Measurements from ENCODE around the gene PTMA. TPM values are rescaled to one million over a fixed set of nuclear protein-coding genes. Genes with fewer than 3 reads are reported as not detected.
"Not testable (repeated sequence)": the region's sequence is repeated elsewhere in the genome, so short reads cannot be mapped to it uniquely, and the experiment has no call there.

Gene PTMA, protein sequence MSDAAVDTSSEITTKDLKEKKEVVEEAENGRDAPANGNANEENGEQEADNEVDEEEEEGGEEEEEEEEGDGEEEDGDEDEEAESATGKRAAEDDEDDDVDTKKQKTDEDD
- polyA plus RNA-seq (2013): 1,343 and 1,403 TPM in 2 replicates

DNA sequence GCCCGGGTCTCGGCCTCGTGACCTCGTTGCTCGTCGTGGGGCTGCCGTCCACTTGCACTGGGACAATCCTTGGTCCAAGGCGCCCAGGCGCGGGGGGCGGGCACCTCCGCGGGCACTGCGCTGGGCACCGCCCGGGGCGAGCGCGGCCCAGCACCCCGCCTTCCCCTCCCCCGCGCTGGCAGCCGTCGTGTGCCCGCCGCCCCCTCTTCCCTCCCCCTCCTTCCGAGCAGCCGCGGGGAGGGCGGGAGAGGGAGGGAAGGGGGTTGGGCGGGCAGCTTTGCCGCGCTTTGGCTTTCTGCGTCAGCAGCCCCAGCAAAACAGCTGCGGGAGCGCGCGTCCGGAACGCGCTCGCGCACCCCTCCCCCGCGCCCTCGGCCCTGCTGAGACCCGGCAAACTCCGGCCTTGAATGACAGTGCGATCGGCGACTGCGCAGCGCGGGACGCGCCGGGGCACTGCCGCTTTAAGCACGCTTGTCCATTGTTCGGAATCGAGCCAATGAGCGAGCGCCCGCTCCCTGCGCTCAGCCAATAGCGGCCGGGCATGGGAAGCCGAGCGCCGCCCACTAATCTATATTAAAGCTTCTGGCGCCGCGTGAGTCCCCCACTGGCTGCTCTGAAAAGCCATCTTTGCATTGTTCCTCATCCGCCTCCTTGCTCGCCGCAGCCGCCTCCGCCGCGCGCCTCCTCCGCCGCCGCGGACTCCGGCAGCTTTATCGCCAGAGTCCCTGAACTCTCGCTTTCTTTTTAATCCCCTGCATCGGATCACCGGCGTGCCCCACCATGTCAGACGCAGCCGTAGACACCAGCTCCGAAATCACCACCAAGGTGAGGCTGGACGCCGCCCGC is at the start of gene PTMA:
TSS of gene PTMA (plus strand) at position 599 of the 846 bp plus-strand sequence. CDS start at position 781, 182 bp downstream.
- Histone ChIP-seq H3K4me3 (ENCODE audit: low read depth, low read length) (peak within 1 kb of the TSS; percentile 97), H4K91ac (ENCODE audit: low read depth, low read length) (peak within 1 kb of the TSS; percentile 99), H3K4ac (ENCODE audit: low read depth, low read length) (peak within 1 kb of the TSS; percentile 100), H2AK5ac (ENCODE audit: low read length) (peak within 1 kb of the TSS; percentile 99), H3K9me3 (ENCODE audit: insufficient read depth, low read depth, low read length) (no peaks in the 10 kb centered on the region), H2BK12ac (ENCODE audit: low read length) (peak within 1 kb of the TSS; percentile 11), H3K36me3 (ENCODE audit: control insufficient read depth in 1 of 2, insufficient read depth in 2 of 2, low read length in 2 of 2) (peaks cover 17 to 26% of the 10 kb centered on the region in 2 experiments), H3K79me1 (ENCODE audit: low read length) (peaks cover 34% of the 10 kb centered on the region), H4K8ac (ENCODE audit: low read depth, low read length) (peak within 1 kb of the TSS; percentile 85), H3K27ac (ENCODE audit: low read depth, low read length) (peak within 1 kb of the TSS; percentile 96), H3K4me2 (ENCODE audit: low read length) (peak within 1 kb of the TSS; percentile 64), H3K9ac (ENCODE audit: low read length) (peak within 1 kb of the TSS; percentile 99), H2AFZ (ENCODE audit: insufficient read depth, low read length, poor library complexity) (peak within 1 kb of the TSS; percentile 62), H3K27me3 (ENCODE audit: insufficient read depth, low read length) (no peaks in the 10 kb centered on the region), H3K14ac (ENCODE audit: low read length) (peak within 1 kb of the TSS; percentile 98), H2BK5ac (ENCODE audit: low read depth, low read length, poor library complexity) (peak within 1 kb of the TSS; percentile 87), H3K4me1 (ENCODE audit: control insufficient read depth in 1 of 2, insufficient read depth in 2 of 2, low read length in 2 of 2) (peaks cover 3 to 10% of the 10 kb centered on the region in 2 experiments), H2BK120ac (ENCODE audit: insufficient read depth, low read length, poor library complexity) (peak within 1 kb of the TSS; percentile 94), H3K18ac (ENCODE audit: low read length) (peak within 1 kb of the TSS; percentile 94), H3K79me2 (ENCODE audit: control insufficient read depth, insufficient read depth, low read length, poor library complexity) (peaks cover 42% of the 10 kb centered on the region), H4K12ac (ENCODE audit: low read depth, low read length) (peak within 1 kb of the TSS; percentile 90), H3K23ac (ENCODE audit: low read length) (no peak within 1 kb of the TSS)
- peak; percentile 100 for DNase-seq
- no CpG with 5 or more reads among the region's 97 CpGs for WGBS (ENCODE audit: extremely low coverage, insufficient coverage, insufficient read length)

DNA sequence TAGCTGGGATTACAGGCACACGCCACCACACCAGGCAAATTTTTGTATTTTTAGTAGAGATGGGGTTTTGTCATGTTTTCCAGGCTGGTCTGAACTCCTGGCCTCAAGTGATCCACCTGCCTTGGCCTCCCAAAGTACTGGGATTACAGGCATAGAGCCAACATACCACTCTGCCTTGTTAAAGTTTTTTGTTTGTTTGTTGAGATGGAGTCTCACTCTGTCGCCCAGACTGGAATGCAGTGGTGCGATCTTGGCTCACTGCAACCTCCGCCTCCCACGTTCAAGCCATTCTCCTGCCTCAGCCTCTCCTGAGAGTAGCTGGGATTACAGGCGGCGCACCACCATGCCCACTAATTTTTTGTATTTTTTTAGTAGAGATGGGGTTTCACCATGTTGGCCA is 48.3 kb upstream of the PTMA start:
- DNase-seq: peak in 1 of 2 donors; percentile 64
- H3K27ac ChIP-seq (ENCODE audit: low read depth, low read length); H2AK5ac ChIP-seq (ENCODE audit: low read length); H2BK12ac ChIP-seq (ENCODE audit: low read length); H2BK120ac ChIP-seq (ENCODE audit: insufficient read depth, low read length, poor library complexity); H3K9me3 ChIP-seq (ENCODE audit: insufficient read depth, low read depth, low read length); H3K27me3 ChIP-seq (ENCODE audit: insufficient read depth, low read length); H2AFZ ChIP-seq (ENCODE audit: insufficient read depth, low read length, poor library complexity); H3K9ac ChIP-seq (ENCODE audit: low read length); H3K4me2 ChIP-seq (ENCODE audit: low read length); H3K79me2 ChIP-seq (ENCODE audit: control insufficient read depth, insufficient read depth, low read length, poor library complexity); H3K36me3 ChIP-seq (ENCODE audit: control insufficient read depth in 1 of 2, insufficient read depth in 2 of 2, low read length in 2 of 2); H3K79me1 ChIP-seq (ENCODE audit: low read length); H2BK5ac ChIP-seq (ENCODE audit: low read depth, low read length, poor library complexity); H3K4ac ChIP-seq (ENCODE audit: low read depth, low read length); H3K18ac ChIP-seq (ENCODE audit: low read length); H4K91ac ChIP-seq (ENCODE audit: low read depth, low read length); H4K12ac ChIP-seq (ENCODE audit: low read depth, low read length); H3K4me1 ChIP-seq (ENCODE audit: control insufficient read depth in 1 of 2, insufficient read depth in 2 of 2, low read length in 2 of 2); H4K8ac ChIP-seq (ENCODE audit: low read depth, low read length); H3K4me3 ChIP-seq (ENCODE audit: low read depth, low read length); H3K14ac ChIP-seq (ENCODE audit: low read length); H3K23ac ChIP-seq (ENCODE audit: low read length): not testable (repeated sequence)
- WGBS (ENCODE audit: extremely low coverage, insufficient coverage, insufficient read length): no CpG with 5 or more reads among the region's 7 CpGs

DNA sequence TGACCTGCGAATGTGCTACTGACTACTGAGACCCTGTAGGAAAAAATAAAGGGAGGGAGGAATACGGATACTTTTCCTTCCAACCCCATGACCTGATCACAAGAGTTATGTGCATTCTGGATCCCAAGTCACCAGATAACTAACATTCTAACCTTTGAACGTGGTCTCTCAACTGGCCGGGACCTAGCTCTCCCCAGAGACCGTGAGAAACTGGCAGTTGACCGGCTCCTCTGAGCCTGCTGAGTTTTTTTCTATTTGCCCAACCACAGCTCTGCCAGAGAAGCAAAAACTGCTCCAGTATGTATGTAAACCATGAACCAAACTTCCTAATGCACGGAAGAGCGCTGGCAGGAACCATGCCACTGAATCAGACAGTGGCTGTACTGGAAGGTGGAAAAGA is 47.5 kb upstream of the PTMA start:
- Histone ChIP-seq H3K14ac (ENCODE audit: low read length) (no peak overlapping the region), H3K9me3 (ENCODE audit: insufficient read depth, low read depth, low read length) (peaks cover 3% of the 10 kb centered on the region), H3K4me2 (ENCODE audit: low read length) (no peak overlapping the region), H3K27ac (ENCODE audit: low read depth, low read length) (no peak overlapping the region), H3K4me1 (ENCODE audit: control insufficient read depth in 1 of 2, insufficient read depth in 2 of 2, low read length in 2 of 2) (peaks cover 8 to 17% of the 10 kb centered on the region in 2 experiments), H4K8ac (ENCODE audit: low read depth, low read length) (no peak overlapping the region), H2BK12ac (ENCODE audit: low read length) (peak overlapping the region; percentile 54), H3K9ac (ENCODE audit: low read length) (no peak overlapping the region), H3K4ac (ENCODE audit: low read depth, low read length) (no peak overlapping the region), H3K36me3 (ENCODE audit: control insufficient read depth in 1 of 2, insufficient read depth in 2 of 2, low read length in 2 of 2) (no peaks in the 10 kb centered on the region), H2BK120ac (ENCODE audit: insufficient read depth, low read length, poor library complexity) (peak overlapping the region; percentile 2), H3K79me1 (ENCODE audit: low read length) (peaks cover 18% of the 10 kb centered on the region), H2AFZ (ENCODE audit: insufficient read depth, low read length, poor library complexity) (no peak overlapping the region), H3K18ac (ENCODE audit: low read length) (no peak overlapping the region), H2BK5ac (ENCODE audit: low read depth, low read length, poor library complexity) (no peak overlapping the region), H3K79me2 (ENCODE audit: control insufficient read depth, insufficient read depth, low read length, poor library complexity) (peaks cover 3% of the 10 kb centered on the region), H3K23ac (ENCODE audit: low read length) (no peak overlapping the region), H4K91ac (ENCODE audit: low read depth, low read length) (no peak overlapping the region), H3K4me3 (ENCODE audit: low read depth, low read length) (no peak overlapping the region), H4K12ac (ENCODE audit: low read depth, low read length) (peak overlapping the region; percentile 8), H2AK5ac (ENCODE audit: low read length) (no peak overlapping the region), H3K27me3 (ENCODE audit: insufficient read depth, low read length) (no peaks in the 10 kb centered on the region)
- no CpG with 5 or more reads among the region's 8 CpGs for WGBS (ENCODE audit: extremely low coverage, insufficient coverage, insufficient read length)
- peak; percentile 35 to 73 for DNase-seq

DNA sequence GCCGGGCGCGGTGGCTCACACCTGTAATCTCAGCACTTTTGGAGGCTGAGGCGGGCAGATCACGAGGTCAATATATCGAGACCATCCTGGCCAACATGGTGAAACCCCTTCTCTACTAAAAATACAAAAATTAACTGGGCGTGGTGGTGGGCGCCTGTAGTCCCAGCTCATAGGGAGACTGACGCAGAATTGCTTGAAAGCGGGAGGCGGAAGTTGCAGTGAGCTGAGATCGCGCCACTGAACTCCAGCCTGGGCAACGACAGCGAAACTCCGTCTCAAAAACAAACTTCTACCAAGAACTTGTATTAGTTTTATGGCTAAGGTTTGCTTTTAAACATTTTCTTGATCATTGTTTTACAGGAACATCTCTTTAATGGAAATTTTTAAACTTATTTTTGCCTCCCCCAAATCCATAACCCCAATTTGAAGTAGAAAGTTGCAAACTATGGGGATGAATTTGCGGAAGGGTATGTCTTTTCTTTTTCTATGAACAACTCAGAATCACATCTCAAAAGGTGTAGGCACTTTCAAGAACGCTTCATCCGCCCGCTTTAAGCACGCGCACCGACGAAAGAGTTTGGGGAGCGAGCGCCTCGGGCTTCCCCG is 46.8 kb upstream of the PTMA start:
- no CpG with 5 or more reads among the region's 28 CpGs for WGBS (ENCODE audit: extremely low coverage, insufficient coverage, insufficient read length)
- Histone ChIP-seq H3K4me1 (ENCODE audit: control insufficient read depth in 1 of 2, insufficient read depth in 2 of 2, low read length in 2 of 2) (peaks cover 13 to 23% of the 10 kb centered on the region in 2 experiments), H4K8ac (ENCODE audit: low read depth, low read length) (peak overlapping the region; percentile 100), H3K4ac (ENCODE audit: low read depth, low read length) (peak overlapping the region; percentile 89), H3K4me3 (ENCODE audit: low read depth, low read length) (peak overlapping the region; percentile 58), H2BK120ac (ENCODE audit: insufficient read depth, low read length, poor library complexity) (peak overlapping the region; percentile 97), H3K9me3 (ENCODE audit: insufficient read depth, low read depth, low read length) (peaks cover 3% of the 10 kb centered on the region), H3K9ac (ENCODE audit: low read length) (peak overlapping the region; percentile 78), H3K14ac (ENCODE audit: low read length) (peak overlapping the region; percentile 98), H3K18ac (ENCODE audit: low read length) (peak overlapping the region; percentile 81), H3K27ac (ENCODE audit: low read depth, low read length) (peak overlapping the region; percentile 56), H2AK5ac (ENCODE audit: low read length) (peak overlapping the region; percentile 80), H3K36me3 (ENCODE audit: control insufficient read depth in 1 of 2, insufficient read depth in 2 of 2, low read length in 2 of 2) (no peaks in the 10 kb centered on the region), H3K27me3 (ENCODE audit: insufficient read depth, low read length) (no peaks in the 10 kb centered on the region), H3K79me1 (ENCODE audit: low read length) (peaks cover 23% of the 10 kb centered on the region), H3K4me2 (ENCODE audit: low read length) (peak overlapping the region; percentile 79), H4K91ac (ENCODE audit: low read depth, low read length) (peak overlapping the region; percentile 98), H2BK5ac (ENCODE audit: low read depth, low read length, poor library complexity) (peak overlapping the region; percentile 87), H3K79me2 (ENCODE audit: control insufficient read depth, insufficient read depth, low read length, poor library complexity) (peaks cover 5% of the 10 kb centered on the region), H3K23ac (ENCODE audit: low read length) (no peak overlapping the region), H2BK12ac (ENCODE audit: low read length) (no peak overlapping the region), H2AFZ (ENCODE audit: insufficient read depth, low read length, poor library complexity) (peak overlapping the region; percentile 76), H4K12ac (ENCODE audit: low read depth, low read length) (peak overlapping the region; percentile 86)
- DNase-seq: peak in 1 of 2 donors; percentile 10
